ENCODE results near the gene PCDHA3. TPM values are rescaled to one million over a fixed set of nuclear protein-coding genes. Genes with fewer than 3 reads are reported as not detected.
"Not testable (repeated sequence)": the region's sequence is repeated elsewhere in the genome, so short reads cannot be mapped to it uniquely, and the experiment has no call there.

Gene PCDHA3
- polyA plus RNA-seq, 2 of the 4 experiments (the other 2 are of a cell fraction) = 0.84 to 1.7 TPM

DNA sequence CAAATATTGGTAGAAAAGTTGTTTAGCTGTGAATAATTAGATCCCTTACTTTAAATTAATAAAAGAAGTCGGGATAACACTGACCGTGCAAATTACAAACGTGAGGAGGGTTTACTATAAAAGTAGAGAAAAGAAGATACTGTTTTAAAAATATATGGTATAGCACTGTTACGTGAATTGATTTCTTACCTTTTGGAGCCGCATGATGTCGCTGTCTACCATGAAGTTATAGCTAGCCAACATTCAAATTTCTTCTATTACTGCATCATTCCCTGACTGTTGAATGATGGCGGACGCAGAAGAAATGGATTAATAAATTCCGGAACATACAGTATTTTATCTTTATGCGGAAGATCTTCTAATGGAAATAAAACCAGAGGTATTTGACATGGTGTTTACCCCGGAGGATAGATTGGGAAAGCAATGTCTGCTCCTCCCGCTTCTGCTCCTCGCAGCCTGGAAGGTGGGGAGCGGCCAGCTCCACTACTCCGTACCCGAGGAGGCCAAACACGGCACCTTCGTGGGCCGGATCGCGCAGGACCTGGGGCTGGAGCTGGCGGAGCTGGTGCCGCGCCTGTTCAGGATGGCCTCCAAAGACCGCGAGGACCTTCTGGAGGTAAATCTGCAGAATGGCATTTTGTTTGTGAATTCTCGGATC lies 27.0 kb downstream of the PCDHA3 start, which contains the start of gene PCDHA6:
Gene PCDHA6, plus strand, starts transcription at position 257 of the 658 bp plus-strand sequence. Its CDS starts 132 bp downstream, at position 389.
- Histone ChIP-seq H3K27ac (no peak within 1 kb of the TSS), H3K9me3 (no peaks in the 10 kb centered on the region), H3K4me1 (no peaks in the 10 kb centered on the region), H3K4me2 (no peak within 1 kb of the TSS), H3K4me3 (no peak within 1 kb of the TSS)
- DNase-seq (ENCODE audit: low read depth in 1 of 2, low spot score in 1 of 2) (no peak), ATAC-seq (no peak), FAIRE-seq (no peak)
- TF ChIP-seq HOXA7 (CRISPR knock-in tag; IDR thresholded peaks at IDR 0.05) = no peak
- TF ChIP-seq MYC (IDR thresholded peaks at IDR 0.05; ENCODE audit: borderline replicate concordance, low read length) = no peak
- no peak for TF ChIP-seq PHF8 (IDR thresholded peaks at IDR 0.05; ENCODE audit: borderline replicate concordance, low read depth)
- no peak for TF ChIP-seq EHF (CRISPR knock-in tag; IDR thresholded peaks at IDR 0.05)
- no peak for TF ChIP-seq KDM1A (IDR thresholded peaks at IDR 0.05; ENCODE audit: low read depth)
- POLR2A ChIA-PET = no interaction called here
- 62% methylated on average over 27 of the region's 27 CpGs for WGBS (ENCODE audit: missing lambda C conversion rate)
- CTCF ChIA-PET = interaction anchor here (0.6 to 0.9 kb wide), 3 partner anchors 19 to 395 kb away, joined by 3 read pairs; partner anchors contain the start of genes PCDHB13 and PCDHB14

DNA sequence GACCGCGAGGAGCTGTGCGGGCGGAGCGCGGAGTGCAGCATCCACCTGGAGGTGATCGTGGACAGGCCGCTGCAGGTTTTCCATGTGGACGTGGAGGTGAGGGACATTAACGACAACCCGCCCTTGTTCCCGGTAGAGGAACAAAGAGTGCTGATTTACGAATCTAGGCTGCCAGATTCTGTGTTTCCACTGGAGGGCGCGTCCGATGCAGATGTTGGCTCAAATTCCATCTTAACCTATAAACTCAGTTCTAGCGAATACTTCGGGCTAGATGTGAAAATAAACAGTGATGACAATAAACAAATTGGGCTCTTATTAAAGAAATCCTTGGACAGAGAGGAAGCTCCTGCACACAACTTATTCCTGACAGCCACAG lies 27.5 kb downstream of the PCDHA3 start:
- CTCF ChIA-PET = interaction anchor here (0.6 to 0.9 kb wide), 2 partner anchors 385 to 395 kb away, joined by 3 read pairs; partner anchors contain the start of genes PCDHB13 and PCDHB14
- Histone ChIP-seq H3K27ac (no peak overlapping the region), H3K4me2 (no peak overlapping the region), H3K4me1 (no peaks in the 10 kb centered on the region), H3K9me3 (no peaks in the 10 kb centered on the region), H3K4me3 (no peak overlapping the region)
- 74% methylated on average over 18 of the region's 18 CpGs for WGBS (ENCODE audit: missing lambda C conversion rate)
- TF ChIP-seq ESRRA (IDR thresholded peaks at IDR 0.05; ENCODE audit: borderline replicate concordance, low read length) (no peak), CHD2 (IDR thresholded peaks at IDR 0.05; ENCODE audit: low read length, partially characterized antibody) (no peak), POLR2AphosphoS2 (conservative IDR thresholded peaks at IDR 0.05; ENCODE audit: low read length) (no peak), HOXB5 (CRISPR knock-in tag; IDR thresholded peaks at IDR 0.05) (no peak), CBX2 (IDR thresholded peaks at IDR 0.05; ENCODE audit: borderline replicate concordance, low read depth) (no peak), MAFK (IDR thresholded peaks at IDR 0.05; ENCODE audit: partially characterized antibody) (no peak), SREBF2 (IDR thresholded peaks at IDR 0.05) (no peak), CHD4 (IDR thresholded peaks at IDR 0.05; ENCODE audit: borderline replicate concordance) (no peak), EHMT2 (IDR thresholded peaks at IDR 0.05; ENCODE audit: low read depth) (no peak), RNF2 (IDR thresholded peaks at IDR 0.05; ENCODE audit: borderline replicate concordance, low read depth) (no peak), E2F6 (IDR thresholded peaks at IDR 0.05; ENCODE audit: borderline replicate concordance, low read depth) (no peak), CEBPB (IDR thresholded peaks at IDR 0.05) (no peak), TFCP2L1 (CRISPR knock-in tag; IDR thresholded peaks at IDR 0.05) (no peak), NPAS2 (CRISPR knock-in tag; IDR thresholded peaks at IDR 0.05; ENCODE audit: borderline replicate concordance) (no peak), HOXB13 (CRISPR knock-in tag; IDR thresholded peaks at IDR 0.05; ENCODE audit: low read depth) (no peak)
- POLR2A ChIA-PET = no interaction called here
- DNase-seq (ENCODE audit: low read depth in 1 of 2, low spot score in 1 of 2) (no peak), FAIRE-seq (no peak), ATAC-seq (no peak)

DNA sequence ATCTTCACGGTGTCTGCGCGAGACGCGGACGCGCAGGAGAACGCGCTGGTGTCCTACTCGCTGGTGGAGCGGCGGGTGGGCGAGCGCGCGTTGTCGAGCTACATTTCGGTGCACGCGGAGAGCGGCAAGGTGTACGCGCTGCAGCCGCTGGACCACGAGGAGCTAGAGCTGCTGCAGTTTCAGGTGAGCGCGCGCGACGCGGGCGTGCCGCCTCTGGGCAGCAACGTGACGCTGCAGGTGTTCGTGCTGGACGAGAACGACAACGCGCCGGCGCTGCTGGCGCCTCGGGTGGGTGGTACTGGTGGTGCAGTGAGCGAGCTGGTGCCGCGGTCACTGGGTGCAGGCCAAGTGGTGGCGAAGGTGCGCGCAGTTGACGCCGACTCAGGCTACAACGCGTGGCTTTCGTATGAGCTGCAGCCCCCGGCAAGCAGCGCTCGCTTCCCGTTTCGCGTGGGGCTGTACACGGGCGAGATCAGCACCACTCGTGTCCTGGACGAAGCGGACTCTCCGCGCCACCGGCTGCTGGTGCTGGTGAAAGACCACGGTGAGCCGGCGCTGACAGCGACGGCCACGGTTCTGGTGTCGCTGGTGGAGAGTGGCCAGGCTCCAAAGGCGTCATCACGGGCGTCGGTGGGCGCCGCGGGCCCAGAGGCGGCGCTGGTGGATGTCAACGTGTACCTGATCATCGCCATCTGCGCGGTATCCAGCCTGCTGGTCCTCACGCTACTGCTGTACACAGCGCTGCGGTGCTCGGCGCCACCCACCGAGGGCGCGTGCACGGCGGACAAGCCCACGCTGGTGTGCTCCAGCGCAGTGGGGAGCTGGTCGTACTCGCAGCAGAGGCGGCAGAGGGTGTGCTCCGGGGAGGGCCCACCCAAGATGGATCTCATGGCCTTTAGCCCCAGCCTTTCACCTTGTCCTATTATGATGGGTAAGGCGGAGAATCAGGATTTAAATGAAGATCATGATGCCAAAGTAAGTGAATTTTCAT lies 28.9 kb downstream of the PCDHA3 start:
- H3K4me2 ChIP-seq; H3K27ac ChIP-seq; FAIRE-seq; CTCF ChIA-PET; H3K4me3 ChIP-seq; ATAC-seq; DNase-seq (ENCODE audit: low read depth in 1 of 2, low spot score in 1 of 2); H3K9me3 ChIP-seq; H3K4me1 ChIP-seq; POLR2A ChIA-PET: not testable (repeated sequence)
- WGBS (ENCODE audit: missing lambda C conversion rate) = 88% methylated on average over 91 of the region's 106 CpGs

Data from A549 (cell line).